Tibial nerve (tissue), 4 donors: ENCODE data around the gene NEGR1.

Experiments
- CTCF ChIP-seq, 5 experiments: fragments of 200-600 bp in 3 of 5; fragments of 450-650 bp in 2 of 5; sonication (generic) in 3 of 5; IDR thresholded peaks; one replicate each; pipeline ENCODE4 v1.5.1; 2016 to 2019; ENCODE audit warnings: antibody characterized with exemption in 5 of 5, mild to moderate bottlenecking in 3 of 5, moderate library complexity in 2 of 5
- EP300 ChIP-seq, 2 donors: sonication (generic); formaldehyde crosslinking; IDR thresholded peaks; one replicate each; pipeline ENCODE4 v1.6.1; 2017; ENCODE audit warnings: antibody characterized with exemption in 2 of 2, mild to moderate bottlenecking in 1 of 2
- POLR2A ChIP-seq, 2 donors: fragments of 450-650 bp; IDR thresholded peaks; one replicate each; pipeline ENCODE4 v1.6.1; 2017; ENCODE audit warnings: antibody characterized with exemption in 2 of 2, mild to moderate bottlenecking in 2 of 2, moderate library complexity in 2 of 2

DNA sequence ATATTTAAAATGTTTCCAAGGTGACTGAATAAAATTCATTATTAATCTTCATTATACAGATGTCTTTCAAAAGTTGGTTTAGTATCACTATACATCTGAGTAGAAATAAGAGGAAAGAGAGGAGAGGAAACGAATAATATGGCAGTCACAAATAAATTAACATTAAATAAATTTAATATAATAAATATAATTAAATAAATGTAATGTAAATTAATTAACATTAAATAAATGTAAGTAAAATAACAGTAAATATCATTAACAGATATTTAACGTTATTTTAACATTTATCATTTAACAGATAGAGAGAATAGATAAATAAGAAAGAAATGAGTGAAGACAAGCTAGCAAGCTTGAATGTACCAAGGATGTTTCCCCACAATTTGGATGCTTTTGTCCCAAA lies 592.7 kb downstream of the NEGR1 start:
- TF ChIP-seq EP300 (IDR thresholded peaks at IDR 0.05) (no peak), POLR2A (IDR thresholded peaks at IDR 0.05) (no peak), CTCF (IDR thresholded peaks at IDR 0.05) (no peak)
